GM12891 (cell line): Measurements from ENCODE around the gene FPR1.
A peak's percentile ranks its signal among the peaks of the same experiment; 100 is the strongest.

ENCODE experiments used
- DNase-seq: peaks from one replicate; pipeline ENCODE4 v3.0.0; 2011; ENCODE audit warnings: low spot score; ENCODE audit not compliant: insufficient read length
- FAIRE-seq: peaks from 2 replicates; lab custom pipeline; 2011; peaks lifted over from hg19 to GRCh38; lab: Jason Lieb, UNC
- PAX5 ChIP-seq: IDR thresholded peaks from 2 replicates; pipeline ENCODE4 v1.6.1; 2011; ENCODE audit warnings: low read length, moderate library complexity, mild to moderate bottlenecking; ENCODE audit not compliant: insufficient read depth, severe bottlenecking
- POLR2A ChIP-seq: IDR thresholded peaks from 2 replicates; pipeline ENCODE4 v1.6.1; 2011; ENCODE audit warnings: low read depth, low read length, control low read depth
- POLR2AphosphoS5 ChIP-seq: IDR thresholded peaks from 2 replicates; pipeline ENCODE4 v1.6.1; 2011; ENCODE audit warnings: low read depth, low read length, control low read depth
- POU2F2 ChIP-seq: IDR thresholded peaks from 2 replicates; pipeline ENCODE4 v1.6.1; 2011; ENCODE audit warnings: low read depth, mild to moderate bottlenecking, control low read depth, low read length, moderate library complexity
- SPI1 ChIP-seq: IDR thresholded peaks from 2 replicates; pipeline ENCODE4 v1.6.1; 2011; ENCODE audit warnings: low read depth, low read length, control low read depth
- TAF1 ChIP-seq: IDR thresholded peaks from 2 replicates; pipeline ENCODE4 v1.6.1; 2011; ENCODE audit warnings: low read depth, low read length, control low read depth

FPR1 gene

GRCh38 chr19:51793994-51794393 is 42.3 kb upstream of the FPR1 start:
- no peak for FAIRE-seq
- TF ChIP-seq POLR2A (no peak), PAX5 (no peak), TAF1 (no peak), SPI1 (no peak), POLR2AphosphoS5 (no peak), POU2F2 (no peak)
- no peak for DNase-seq

GRCh38 chr19:51792932-51793331 is 41.3 kb upstream of the FPR1 start:
- FAIRE-seq (no peak), DNase-seq (no peak)
- TF ChIP-seq TAF1 (no peak), POU2F2 (no peak), PAX5 (no peak), SPI1 (no peak), POLR2AphosphoS5 (no peak), POLR2A (no peak)

GRCh38 chr19:51789061-51789795 is 37.5 kb upstream of the FPR1 start:
- DNase-seq (no peak), FAIRE-seq (no peak)
- TF ChIP-seq SPI1 (no peak), PAX5 (no peak), POLR2AphosphoS5 (no peak), POU2F2 (no peak), TAF1 (no peak), POLR2A (no peak)

GRCh38 chr19:51788029-51788428 is 36.4 kb upstream of the FPR1 start:
- FAIRE-seq (no peak), DNase-seq (no peak)
- TF ChIP-seq PAX5 (no peak), POLR2AphosphoS5 (no peak), TAF1 (no peak), POLR2A (no peak), POU2F2 (no peak), SPI1 (no peak)

- DNase-seq = no peak
Observed at GRCh38 chr19:51786646-51787494, 35.2 kb upstream of the FPR1 start.

GRCh38 chr19:51784922-51785690 is 33.4 kb upstream of the FPR1 start:
- FAIRE-seq = no peak
- no peak for TF ChIP-seq TAF1
- peak; percentile 41; the same call in 1 of the 2 replicates for TF ChIP-seq SPI1
- no peak for DNase-seq

More at GRCh38 chr19:51786646-51787494, 35.2 kb upstream of the FPR1 start:
- TF ChIP-seq POLR2A (no peak), POU2F2 (no peak), TAF1 (no peak), SPI1 (no peak), PAX5 (no peak), POLR2AphosphoS5 (no peak)
- no peak for FAIRE-seq

GRCh38 chr19:51784109-51784785 is 32.6 kb upstream of the FPR1 start:
- FAIRE-seq (peak; percentile 13), DNase-seq (no peak)
- TF ChIP-seq TAF1 = no peak
- TF ChIP-seq POLR2AphosphoS5 = no peak
- no peak for TF ChIP-seq POLR2A
- TF ChIP-seq PAX5 = no peak
- no peak for TF ChIP-seq POU2F2
- TF ChIP-seq SPI1 = no peak

- DNase-seq = no peak
- FAIRE-seq = no peak
Observed at GRCh38 chr19:51783372-51783771, 31.7 kb upstream of the FPR1 start.

GRCh38 chr19:51781999-51782398 is 30.3 kb upstream of the FPR1 start:
- TF ChIP-seq PAX5 = no peak
- no peak for TF ChIP-seq POU2F2
- no peak for TF ChIP-seq SPI1
- no peak for TF ChIP-seq TAF1
- no peak for TF ChIP-seq POLR2A
- no peak for TF ChIP-seq POLR2AphosphoS5
- FAIRE-seq (no peak), DNase-seq (no peak)

More at GRCh38 chr19:51783372-51783771, 31.7 kb upstream of the FPR1 start:
- no peak for TF ChIP-seq POLR2AphosphoS5
- TF ChIP-seq SPI1 = peak; percentile 37
